GDM1 (cell line): Measurements from ENCODE around the gene MANBA.
"Not testable (repeated sequence)": the region's sequence is repeated elsewhere in the genome, so short reads cannot be mapped to it uniquely, and the experiment has no call there.

Source experiments
- DNase-seq: peaks from one replicate; lab custom pipeline; 2025; lab: John Stamatoyannopoulos, UW

MANBA gene

DNA sequence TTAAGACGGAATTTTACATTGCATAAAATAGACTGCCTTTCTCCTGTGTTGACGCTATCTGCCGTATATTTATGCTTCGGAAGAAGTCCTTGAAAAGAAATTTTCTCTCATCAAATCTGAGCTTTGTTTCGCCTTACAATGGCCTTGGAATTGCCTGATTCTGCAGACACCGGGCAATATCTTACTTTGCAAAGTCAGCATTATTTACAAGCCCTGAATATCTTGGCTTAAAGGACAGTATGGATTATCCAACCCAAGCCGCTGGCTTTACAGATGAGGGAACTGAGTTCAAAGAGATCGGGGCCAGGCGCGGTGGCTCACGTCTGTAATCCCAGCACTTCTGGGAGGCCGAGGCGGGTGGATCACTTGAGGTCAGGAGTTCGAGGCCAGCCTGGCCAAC, 1.1 kb upstream of the MANBA start:
- DNase-seq: no peak

DNA sequence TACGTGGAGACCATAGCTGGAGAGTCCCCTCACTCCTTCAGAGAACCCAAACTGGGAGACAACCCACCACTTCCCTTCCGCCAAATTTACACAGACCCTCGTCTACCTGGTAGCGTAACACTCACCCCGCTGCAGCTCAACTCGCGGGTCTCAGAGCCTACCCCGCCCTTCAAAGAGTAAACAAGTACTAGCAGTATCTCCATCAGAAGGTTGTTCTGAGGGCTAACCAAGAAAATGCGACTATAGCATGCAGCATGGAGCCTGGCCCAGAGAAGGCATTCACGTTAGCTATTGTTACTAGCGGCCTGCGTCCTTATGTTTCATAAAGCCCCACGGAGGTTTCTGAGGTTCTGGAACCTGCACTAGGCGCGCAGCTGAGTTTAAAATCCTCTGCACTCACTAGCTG, 531 bp upstream of the MANBA start:
- no peak for DNase-seq

DNA sequence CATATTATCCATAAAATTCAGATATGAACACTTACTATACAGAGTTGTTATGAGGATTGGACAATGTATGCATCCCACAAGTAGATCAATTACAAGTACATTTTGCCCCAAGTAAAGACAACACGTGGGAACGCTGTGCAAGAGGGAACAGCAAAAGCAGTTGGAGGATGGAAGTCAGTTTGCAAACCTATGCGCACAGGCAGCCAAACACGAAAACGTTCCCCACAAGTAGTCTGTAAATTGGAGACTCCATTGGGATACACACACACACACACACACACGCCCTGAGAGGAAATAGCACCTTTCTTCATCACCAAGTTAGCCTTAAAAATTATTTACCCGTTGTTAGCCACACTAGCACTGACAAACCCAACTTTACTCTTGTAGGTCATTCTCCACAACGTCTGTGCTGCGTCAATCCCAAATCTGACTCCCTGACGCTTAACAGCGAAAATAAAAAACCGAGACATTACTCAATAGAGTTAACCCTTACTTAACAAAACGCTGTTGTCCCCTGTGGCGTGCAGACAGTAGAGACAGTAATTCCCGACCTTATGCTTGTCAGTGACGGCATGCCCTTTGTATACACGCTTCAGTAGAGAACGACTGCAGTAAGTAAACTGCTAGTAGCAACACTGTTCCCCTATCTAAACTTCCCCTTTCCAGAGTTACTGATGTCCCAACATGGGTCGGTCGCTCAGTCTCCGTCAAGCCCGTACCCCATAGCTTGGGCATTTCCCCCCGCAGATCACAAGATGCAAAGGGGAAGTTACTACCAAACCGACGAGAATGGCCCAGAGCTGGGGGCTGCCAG, 730 bp downstream of the MANBA start:
- peak; percentile 71 for DNase-seq

DNA sequence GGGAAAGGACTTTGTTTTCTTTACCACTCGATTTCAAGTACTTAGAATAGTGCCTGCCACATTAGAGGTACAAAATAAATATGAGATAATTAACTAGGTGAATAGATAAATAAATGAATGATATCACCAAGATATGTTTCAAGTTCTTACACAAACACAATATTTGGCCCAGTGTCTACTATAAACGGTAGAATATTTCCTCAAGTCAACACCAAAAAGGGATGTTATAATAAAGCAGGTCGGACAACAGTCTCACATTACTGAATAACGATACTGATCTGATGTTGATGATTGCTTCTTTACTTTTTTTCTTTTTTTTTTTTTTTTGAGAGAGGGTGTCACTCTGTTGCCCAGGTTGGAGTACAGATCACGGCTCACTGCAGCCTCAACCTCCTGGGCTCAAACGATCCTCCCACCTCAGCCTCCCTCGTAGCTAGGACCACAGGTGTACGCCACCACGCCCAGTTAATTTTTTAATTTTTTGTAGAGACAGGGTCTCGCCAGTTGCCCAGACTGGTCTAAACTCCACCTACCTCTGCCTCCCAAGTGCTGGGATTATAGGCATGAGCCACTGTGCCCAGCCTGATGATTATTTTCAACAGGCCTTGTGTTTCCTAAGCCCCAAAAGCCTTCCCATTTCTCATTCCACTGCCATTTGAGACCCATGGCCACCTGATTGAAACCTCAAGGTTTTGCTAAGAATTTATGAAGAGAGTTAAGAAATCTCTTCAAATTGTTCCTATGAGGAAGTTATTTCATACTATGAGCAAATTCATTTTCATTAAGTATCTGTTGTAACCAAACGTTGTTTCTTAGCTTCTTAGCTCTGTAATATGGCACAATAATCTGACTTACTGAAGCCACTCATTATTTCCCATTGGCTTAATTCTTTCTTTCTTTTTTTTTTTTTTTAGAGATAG, 2.3 kb downstream of the MANBA start:
- no peak for DNase-seq

DNA sequence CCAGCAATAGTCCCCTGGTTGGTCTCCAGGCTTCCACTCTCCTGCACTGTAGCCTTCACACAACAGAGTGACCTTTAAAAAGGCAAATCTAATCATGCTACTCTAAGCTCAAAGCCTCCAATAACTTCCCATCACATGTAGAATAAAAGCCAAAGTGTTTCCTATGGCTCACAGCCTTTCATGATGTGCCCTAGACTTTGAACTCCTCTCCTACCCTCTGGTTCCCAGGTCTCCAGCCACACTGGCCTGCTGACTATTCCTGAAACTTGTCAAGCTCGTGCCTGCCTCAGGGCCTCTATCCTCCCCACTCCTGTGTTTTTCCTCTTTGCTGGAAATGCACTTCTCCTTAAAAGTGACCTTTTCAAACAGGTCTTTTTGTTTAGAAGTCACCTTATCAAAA, 3.1 kb downstream of the MANBA start:
- DNase-seq: no peak

DNA sequence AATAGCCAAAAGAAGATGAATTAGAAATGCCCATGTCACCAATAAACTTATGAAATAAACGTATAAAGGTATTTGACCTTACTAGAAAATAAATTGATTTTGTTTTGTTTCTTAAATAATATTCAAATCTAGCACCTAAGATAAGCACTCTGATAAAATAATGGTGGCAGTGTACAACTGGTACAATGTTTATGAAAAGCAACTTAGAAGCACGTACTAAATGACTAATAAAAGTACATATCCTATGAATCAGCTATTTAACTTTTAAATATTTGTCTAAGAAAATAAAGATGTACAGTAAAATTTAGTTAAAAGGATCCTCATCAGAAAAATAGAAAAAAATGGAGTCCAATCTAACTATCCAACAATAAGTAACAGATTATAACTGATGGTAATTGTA, 6.7 kb downstream of the MANBA start:
- no peak for DNase-seq

DNA sequence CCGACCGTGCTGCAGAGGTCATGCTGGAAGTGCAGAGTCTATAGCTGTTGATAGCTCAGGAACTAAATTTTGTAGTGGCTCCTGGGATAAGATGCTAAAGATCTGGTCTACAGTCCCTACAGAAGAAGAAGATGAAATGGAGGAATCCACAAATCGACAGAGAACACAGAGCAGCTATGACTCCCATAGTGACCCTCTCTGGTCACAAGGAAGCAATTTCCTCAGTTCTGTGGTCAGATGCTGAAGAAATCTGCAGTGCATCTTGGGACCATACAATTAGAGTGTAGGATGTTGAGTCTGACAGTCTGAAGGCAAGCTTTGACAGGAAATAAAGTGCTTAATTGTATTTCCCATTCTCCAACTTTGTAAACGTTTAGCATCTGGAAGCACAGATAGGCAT, 8.8 kb downstream of the MANBA start:
- DNase-seq: no peak

DNA sequence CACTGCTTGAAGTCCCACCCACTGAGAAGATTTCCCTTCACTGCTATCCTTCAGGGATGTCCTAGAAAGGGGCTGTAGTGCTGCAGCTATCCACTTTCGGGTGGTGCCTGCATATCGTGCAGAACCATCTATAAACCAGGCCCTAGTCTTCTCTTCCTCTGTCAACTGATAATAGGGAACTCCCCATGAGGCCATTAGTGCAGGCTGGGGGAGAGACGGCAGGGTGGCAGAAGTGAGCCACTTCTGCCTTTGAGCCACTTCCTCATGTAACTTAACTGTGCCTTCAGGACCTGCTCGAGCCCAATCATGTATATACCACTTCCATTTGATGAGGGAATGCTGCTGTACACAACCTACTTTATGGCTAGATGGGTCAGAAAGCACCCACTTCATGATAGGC, 17.4 kb downstream of the MANBA start:
- peak; percentile 63 for DNase-seq

DNA sequence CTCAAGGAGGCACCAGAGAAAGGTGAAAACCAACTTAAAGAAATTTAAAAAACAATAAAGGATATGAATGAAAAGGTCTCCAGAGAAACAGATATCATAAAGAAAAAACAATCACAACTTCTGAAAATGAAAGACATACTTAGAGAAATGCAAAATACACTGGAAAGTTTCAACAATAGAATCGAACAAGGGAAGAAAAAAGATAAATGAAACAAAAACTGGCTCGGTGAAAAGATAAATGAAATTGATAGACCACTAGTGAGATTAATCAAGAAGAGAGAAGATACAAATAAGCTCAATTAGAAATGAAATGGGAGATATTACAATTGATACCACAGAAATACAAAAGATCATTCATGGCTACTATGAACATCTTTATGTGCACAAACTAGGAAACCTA, 22.0 kb downstream of the MANBA start:
- DNase-seq: not testable (repeated sequence)

DNA sequence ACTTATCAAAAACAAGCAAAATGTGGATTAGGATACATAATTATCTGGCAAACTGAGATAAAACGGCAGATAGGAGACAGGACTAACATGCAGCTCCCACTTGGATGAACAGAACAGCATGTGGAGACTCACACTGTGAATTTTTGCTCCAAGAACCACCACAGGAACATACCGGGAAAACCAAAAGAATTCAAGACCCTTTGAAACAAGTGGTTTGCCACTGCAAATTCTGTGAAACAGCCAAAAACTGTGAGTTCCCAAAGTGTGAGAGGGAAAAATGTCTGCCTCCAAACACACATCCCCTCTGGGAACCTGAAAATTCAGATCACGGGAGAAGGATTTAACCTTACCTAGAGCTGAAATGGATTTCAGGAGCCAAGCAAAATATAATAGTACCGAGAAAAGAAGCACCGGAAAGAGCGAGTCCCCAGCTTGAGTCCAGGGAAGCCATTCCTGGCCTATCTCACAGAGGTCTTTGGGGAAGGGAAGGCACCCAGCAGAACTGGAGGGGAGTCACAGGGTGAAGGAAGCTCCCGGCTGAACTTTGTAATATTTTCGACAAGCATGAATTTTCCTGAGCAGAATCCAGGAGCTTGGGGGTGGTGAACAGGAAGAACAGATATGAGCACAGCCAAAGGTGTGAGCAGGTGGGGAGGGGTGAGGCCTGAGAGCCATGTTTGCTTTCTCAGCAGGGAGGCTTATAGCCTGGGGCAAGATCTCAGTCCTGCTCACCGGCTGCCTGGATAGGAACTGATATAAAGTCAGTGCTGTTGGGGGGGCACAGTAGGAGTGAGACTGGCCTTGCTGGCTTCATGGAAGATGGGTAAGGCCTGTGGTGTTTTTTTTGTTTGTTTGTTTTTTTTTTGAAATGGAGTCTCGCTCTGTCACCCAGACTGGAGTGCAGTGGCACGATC, 23.9 kb downstream of the MANBA start:
- DNase-seq: no peak

DNA sequence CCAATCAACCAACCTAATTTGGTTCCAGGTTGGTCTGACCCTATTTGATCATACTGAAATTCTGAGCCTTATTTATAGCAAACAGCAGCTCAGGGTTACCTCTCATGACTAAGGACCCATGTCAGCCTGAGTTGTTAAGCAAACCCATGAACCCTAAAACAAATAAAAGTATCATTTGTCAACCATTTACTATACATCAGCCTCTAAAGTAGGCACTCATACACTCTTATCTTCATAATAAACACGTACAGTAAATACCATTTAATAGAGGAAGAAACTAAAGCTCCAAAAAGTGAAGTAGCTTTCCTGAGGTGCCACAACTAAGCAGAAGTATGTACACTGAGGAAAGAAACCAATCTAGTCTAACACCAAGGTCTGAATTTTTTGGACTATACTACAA, 25.2 kb downstream of the MANBA start:
- DNase-seq: no peak

DNA sequence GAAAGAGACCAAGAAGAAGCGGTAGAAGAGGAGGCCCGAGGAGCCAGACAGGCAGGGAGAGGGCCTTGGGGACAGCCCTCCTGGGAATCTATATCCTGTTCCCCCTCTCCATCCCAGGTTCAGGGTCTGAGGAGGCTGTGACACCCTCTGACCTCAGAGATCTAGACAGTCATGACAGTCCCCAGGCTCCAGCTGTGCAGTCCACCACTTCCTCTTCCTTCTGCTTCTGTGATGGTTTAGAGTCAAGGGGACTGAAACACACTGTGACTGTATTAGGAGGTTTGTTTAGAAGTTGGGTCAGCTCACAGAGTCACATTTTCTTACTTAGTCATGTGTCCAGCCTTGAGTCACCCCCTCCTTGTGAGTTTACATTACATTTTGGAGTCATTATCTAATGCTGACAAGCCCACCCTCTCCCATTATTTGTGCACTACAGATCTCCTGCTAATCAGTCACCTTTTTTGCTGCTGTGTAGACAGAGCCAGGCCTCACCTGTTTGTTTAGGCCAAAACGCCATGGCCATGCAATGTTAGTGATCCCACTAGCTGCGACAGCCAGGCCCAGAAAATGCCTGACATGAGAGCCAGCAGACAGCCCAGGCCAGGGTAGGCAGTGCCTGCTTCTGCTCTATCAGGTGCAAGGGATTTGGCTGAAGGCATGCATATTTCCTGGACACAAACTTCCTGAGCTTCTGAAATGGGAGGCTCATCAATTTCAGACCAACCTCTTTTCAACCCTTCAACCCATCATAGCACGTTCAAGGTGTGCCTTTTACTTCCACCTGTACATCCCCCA, 26.0 kb downstream of the MANBA start:
- DNase-seq: peak; percentile 40

DNA sequence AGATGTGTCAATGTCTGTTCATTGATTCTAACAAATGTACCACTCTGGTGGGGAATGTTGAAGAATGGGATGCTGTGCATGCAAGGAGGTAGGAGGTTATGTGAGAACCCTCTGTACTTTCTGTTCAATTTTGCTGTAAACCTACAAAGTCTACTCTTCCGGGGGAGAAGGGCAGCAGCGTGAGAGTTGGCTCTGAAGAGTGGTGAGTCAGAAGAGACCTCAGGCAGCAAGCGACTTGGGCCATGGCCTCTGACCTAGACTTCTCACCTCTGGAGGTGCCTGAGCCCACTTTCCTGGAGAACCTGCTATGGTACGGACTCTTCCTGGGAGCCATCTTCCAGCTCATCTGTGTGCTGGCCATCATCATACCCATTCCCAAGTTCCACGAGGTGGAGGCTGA, 26.7 kb downstream of the MANBA start:
- DNase-seq: no peak

DNA sequence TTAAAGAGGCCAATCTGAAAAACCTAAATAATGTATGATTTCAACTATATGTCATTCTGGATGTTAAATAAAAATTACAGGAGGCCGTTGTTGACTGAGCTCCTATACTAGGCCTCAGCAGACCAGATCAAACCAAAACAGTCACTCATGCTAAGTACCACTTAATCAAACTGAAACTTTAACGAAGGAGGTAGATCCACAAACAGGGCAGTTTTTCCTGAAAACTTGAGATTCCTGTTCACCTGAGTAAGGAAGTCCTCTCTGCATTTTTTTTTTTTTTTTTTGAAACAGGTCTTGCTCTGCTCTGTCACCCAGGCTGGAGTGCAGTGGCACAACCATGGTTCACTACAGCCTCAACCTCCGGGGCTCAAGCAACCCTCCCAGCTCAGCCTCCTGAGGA, 27.7 kb downstream of the MANBA start:
- DNase-seq: no peak

DNA sequence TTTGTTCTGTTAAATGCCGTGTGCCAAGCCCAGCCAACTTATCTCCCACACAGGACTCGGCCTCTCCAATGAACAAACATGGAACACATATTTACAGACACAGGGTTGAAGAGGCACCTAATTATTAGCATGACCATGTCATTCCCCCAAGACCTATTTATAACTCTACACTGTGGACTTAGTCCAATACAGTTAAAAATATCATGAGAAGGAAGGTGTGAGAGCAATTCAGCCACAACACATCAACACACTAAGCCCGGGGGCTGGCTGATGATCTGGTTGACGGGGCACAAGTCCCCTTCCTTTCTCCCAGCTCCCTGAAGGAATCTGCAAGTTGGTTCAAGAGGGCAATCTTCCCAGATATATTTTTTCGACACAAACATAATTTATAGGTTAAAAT, 28.1 kb downstream of the MANBA start:
- DNase-seq: no peak

DNA sequence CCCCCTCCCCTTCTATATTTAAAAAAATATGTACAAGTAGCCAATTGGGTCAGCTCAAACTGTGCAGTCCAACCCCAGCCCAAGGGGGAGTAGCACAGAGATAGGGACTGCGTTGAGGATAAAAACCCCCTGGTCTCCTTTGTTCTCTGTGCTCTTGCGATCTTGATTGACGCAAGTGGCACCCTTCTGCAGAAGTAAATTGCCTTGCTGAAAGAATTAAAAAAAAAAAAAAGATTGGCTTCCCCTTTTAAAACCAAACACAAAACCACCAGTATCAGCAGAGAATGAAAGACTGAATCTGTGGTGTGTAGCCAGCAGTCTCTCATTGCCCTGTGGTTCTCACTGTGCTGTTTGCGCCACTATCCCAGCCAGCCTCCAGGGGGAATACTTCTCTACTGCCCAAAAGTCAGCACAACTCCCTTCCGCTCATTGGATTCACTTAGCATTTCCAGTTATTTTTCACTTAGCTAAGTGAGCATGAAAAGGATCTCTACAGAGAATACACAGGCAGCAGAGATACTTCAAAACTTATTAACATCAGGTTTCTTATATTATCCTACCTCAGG, 29.7 kb downstream of the MANBA start:
- DNase-seq: no peak

DNA sequence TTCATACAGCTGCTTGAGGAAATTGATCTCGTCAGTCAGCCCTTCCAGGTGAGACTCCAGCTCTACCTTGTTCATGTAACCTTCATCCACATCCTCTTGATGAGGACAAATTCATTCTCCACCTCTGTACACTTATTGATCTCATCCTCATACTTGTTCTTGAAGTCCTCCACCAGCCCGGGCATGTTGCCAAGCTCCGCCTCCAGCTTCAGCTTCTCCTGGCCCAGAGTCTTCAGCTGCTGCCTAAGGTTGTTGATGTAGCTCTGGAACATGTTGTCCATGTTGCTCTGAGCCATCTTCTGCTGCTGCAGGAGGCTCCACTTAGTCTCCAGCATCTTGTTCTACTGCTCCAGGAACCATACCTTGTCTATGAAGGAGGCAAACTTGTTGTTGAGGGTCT, 31.3 kb downstream of the MANBA start:
- DNase-seq: not testable (repeated sequence)

DNA sequence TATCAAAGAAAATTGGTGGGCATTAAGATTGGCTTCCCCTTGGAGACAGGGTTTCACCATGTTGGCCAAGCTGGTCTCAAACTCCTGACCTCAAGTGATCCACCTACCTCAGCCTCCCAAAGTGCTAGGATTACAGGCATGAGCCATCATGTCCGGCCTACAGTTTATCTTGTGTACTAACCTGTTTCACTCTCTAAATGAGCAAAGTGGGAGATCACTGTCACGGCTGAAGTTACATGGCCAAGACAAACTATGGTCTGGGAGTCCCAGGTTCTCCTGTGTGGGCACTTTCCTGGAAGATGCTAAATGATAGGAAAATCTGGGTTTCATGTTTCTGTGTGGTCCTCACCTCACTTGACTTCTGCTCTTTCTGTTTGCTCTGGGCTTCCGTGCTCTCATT, 33.8 kb downstream of the MANBA start:
- not testable (repeated sequence) for DNase-seq

DNA sequence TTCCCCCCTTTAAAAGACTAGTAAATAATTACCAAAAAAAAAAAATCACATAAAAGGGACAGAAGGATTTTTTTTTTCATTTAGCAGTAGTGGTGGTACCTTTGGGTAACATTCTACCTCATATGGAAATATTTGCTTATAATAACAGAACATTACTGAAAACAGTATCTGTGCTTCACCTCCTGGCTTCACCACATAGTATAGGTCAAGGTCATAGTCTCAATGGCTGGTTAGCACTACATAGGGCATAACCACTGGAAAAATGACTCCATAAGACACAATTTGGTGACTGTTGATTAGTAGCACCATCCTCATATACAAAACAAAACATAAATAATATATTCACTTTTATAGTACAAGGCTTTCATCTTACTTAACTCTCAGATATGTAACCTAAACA, 34.7 kb downstream of the MANBA start:
- no peak for DNase-seq

DNA sequence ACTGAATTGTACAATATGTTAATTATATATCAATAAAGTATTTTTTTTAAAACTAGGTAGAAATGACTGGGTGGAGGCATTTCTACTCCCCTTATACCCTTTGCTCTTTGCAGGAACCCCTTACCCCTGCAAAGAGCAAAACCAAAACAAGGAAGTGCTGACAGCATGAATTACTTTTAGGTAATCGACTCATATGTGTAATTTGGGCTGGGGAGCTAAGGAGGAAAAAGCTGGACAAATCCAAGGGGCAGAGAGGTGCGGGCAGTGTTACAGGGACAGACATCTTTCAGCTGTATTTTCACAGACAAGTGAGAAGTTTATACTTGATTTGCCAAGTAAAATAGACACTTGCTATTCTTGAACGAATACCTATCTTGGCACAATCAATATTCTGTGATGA, 35.5 kb downstream of the MANBA start:
- no peak for DNase-seq

DNA sequence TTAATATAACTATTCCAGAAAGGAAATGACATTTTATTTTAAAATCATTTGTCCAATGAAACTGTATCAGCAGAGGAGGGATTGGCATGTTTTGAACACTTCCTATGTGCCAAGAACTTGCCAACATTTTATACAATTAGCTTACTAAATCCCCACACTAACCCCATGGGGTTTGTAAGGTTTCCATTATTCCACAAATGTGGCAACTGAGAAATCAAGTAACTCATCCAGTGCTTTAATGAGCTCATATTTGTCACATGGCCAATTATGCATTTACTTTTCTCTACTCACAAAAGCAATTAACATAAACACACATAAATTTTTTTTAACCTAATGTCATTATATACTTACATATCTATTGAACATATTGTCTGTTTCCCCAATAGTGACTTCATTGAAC, 37.3 kb downstream of the MANBA start:
- DNase-seq: no peak
